SK-N-SH treated with all-trans-retinoic acid at 6 μM for 48 hours (cell line): ENCODE measurements around the gene KIRREL3.

Experiments used
- ARNTL ChIP-seq: fragments of 450-650 bp; formaldehyde crosslinking; IDR thresholded peaks from 2 replicates; pipeline ENCODE4 v1.5.0; 2020; ENCODE audit warnings: low read depth, mild to moderate bottlenecking, moderate library complexity, borderline replicate concordance
- BACH2 ChIP-seq: fragments of 250-450 bp; sonication (Bioruptor Pico); IDR thresholded peaks from 2 replicates; pipeline ENCODE4 v1.9.0; 2021; ENCODE audit warnings: mild to moderate bottlenecking, borderline replicate concordance
- CSDC2 ChIP-seq: fragments of 250-450 bp; sonication (Bioruptor Pico); IDR thresholded peaks from 2 replicates; pipeline ENCODE4 v1.5.0; 2020; ENCODE audit warnings: mild to moderate bottlenecking, moderate library complexity
- GLIS3 ChIP-seq: fragments of 250-450 bp; sonication (Bioruptor Pico); IDR thresholded peaks from 2 replicates; pipeline ENCODE4 v1.5.0; 2020; ENCODE audit warnings: mild to moderate bottlenecking, moderate library complexity
- PPARA ChIP-seq: fragments of 250-450 bp; sonication (Bioruptor Pico); IDR thresholded peaks from 2 replicates; pipeline ENCODE4 v1.5.0; 2020; ENCODE audit warnings: mild to moderate bottlenecking, borderline replicate concordance
- RARB ChIP-seq: fragments of 250-450 bp; sonication (Bioruptor Pico); IDR thresholded peaks from 2 replicates; pipeline ENCODE4 v1.8.0; 2021; ENCODE audit warnings: mild to moderate bottlenecking, moderate library complexity
- TCF4 ChIP-seq: fragments of 250-450 bp; sonication (Bioruptor Pico); IDR thresholded peaks from 2 replicates; pipeline ENCODE4 v1.8.0; 2021; ENCODE audit warnings: mild to moderate bottlenecking, moderate library complexity, borderline replicate concordance
- ZC3H10 ChIP-seq: fragments of 250-450 bp; sonication (Bioruptor Pico); IDR thresholded peaks from 2 replicates; pipeline ENCODE4 v1.5.1; 2021; ENCODE audit warnings: mild to moderate bottlenecking, moderate library complexity
- ZFP3 ChIP-seq: fragments of 250-450 bp; sonication (Bioruptor Pico); IDR thresholded peaks from 2 replicates; pipeline ENCODE4 v1.5.0; 2020; ENCODE audit warnings: mild to moderate bottlenecking, moderate library complexity
- ZFP30 ChIP-seq: fragments of 450-650 bp; formaldehyde crosslinking; IDR thresholded peaks from 2 replicates; pipeline ENCODE4 v1.5.0; 2022; ENCODE audit warnings: mild to moderate bottlenecking, moderate library complexity
- ZNF565 ChIP-seq: fragments of 450-650 bp; formaldehyde crosslinking; conservative IDR thresholded peaks from 2 replicates; pipeline ENCODE4 v1.5.0; 2020; ENCODE audit warnings: low read depth, mild to moderate bottlenecking, moderate library complexity
- ZNF70 ChIP-seq: fragments of 450-650 bp; formaldehyde crosslinking; IDR thresholded peaks from 2 replicates; pipeline ENCODE4 v1.5.0; 2020; ENCODE audit warnings: mild to moderate bottlenecking, moderate library complexity
- ZNF8 ChIP-seq: fragments of 450-650 bp; formaldehyde crosslinking; IDR thresholded peaks from 2 replicates; pipeline ENCODE4 v1.5.0; 2020; ENCODE audit warnings: mild to moderate bottlenecking, moderate library complexity
- TF ChIP-seq, protein P1 (sequence below): fragments of 250-450 bp; sonication (Bioruptor Pico); IDR thresholded peaks from 2 replicates; pipeline ENCODE4 v1.8.0; 2020; ENCODE audit warnings: mild to moderate bottlenecking, moderate library complexity, borderline replicate concordance

GRCh38 chr11:126602349-126602940, 398.1 kb downstream of the KIRREL3 start:
- TF ChIP-seq BACH2 (CRISPR knock-in tag): no peak
- no peak for TF ChIP-seq GLIS3 (CRISPR knock-in tag)
- TF ChIP-seq RARB: no peak
- TF ChIP-seq, protein P1, sequence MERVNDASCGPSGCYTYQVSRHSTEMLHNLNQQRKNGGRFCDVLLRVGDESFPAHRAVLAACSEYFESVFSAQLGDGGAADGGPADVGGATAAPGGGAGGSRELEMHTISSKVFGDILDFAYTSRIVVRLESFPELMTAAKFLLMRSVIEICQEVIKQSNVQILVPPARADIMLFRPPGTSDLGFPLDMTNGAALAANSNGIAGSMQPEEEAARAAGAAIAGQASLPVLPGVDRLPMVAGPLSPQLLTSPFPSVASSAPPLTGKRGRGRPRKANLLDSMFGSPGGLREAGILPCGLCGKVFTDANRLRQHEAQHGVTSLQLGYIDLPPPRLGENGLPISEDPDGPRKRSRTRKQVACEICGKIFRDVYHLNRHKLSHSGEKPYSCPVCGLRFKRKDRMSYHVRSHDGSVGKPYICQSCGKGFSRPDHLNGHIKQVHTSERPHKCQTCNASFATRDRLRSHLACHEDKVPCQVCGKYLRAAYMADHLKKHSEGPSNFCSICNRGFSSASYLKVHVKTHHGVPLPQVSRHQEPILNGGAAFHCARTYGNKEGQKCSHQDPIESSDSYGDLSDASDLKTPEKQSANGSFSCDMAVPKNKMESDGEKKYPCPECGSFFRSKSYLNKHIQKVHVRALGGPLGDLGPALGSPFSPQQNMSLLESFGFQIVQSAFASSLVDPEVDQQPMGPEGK (CRISPR knock-in tag): no peak
- TF ChIP-seq ZNF8: no peak
- TF ChIP-seq ZNF70 (CRISPR knock-in tag): no peak
- no peak for TF ChIP-seq ZC3H10 (CRISPR knock-in tag)
- no peak for TF ChIP-seq ZFP30 (CRISPR knock-in tag)
- no peak for TF ChIP-seq TCF4 (CRISPR knock-in tag)
- TF ChIP-seq ZNF565 (CRISPR knock-in tag): no peak
- TF ChIP-seq CSDC2 (CRISPR knock-in tag): no peak
- no peak for TF ChIP-seq ARNTL
- TF ChIP-seq ZFP3 (CRISPR knock-in tag): no peak
- no peak for TF ChIP-seq PPARA (CRISPR knock-in tag)
